ENCODE data around the gene POU6F1.

The POU6F1 gene

DNA sequence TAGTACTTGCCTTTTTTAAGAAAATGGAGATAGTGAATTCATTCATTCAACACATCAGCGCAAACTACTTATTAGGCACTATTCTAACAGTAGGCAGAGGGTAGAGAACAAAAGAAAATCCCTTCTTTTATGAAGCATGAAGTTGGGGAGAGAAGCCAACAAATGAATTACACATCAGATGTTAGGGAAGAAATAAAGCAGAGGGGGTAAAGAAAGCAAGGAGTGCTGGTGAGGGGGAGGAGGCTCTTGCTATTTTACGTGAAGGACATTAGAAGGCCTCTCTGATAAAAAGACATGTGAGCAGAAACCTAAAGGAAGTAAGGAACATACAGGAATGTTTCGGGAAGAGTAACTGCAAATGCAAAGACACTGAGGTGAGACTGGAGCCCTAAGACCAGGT, 67.1 kb downstream of the POU6F1 start:
- no peaks in the 10 kb centered on the region for H3K27me3 ChIP-seq (ENCODE audit: control insufficient read depth, insufficient read depth, low read length)
- H3K9me3 ChIP-seq (ENCODE audit: control insufficient read depth, low read length), result no peaks in the 10 kb centered on the region
- no peak overlapping the region for H3K4me3 ChIP-seq (ENCODE audit: low read depth, low read length)
- H2AFZ ChIP-seq, result no peak overlapping the region
- no peak overlapping the region for H3K9ac ChIP-seq
- no peak overlapping the region for H3K4me2 ChIP-seq (ENCODE audit: low read length)
- peaks cover 6% of the 10 kb centered on the region for H3K79me2 ChIP-seq
- H3K36me3 ChIP-seq (ENCODE audit: control insufficient read depth, insufficient read depth, low read length), result no peaks in the 10 kb centered on the region
- TF ChIP-seq, protein P1, sequence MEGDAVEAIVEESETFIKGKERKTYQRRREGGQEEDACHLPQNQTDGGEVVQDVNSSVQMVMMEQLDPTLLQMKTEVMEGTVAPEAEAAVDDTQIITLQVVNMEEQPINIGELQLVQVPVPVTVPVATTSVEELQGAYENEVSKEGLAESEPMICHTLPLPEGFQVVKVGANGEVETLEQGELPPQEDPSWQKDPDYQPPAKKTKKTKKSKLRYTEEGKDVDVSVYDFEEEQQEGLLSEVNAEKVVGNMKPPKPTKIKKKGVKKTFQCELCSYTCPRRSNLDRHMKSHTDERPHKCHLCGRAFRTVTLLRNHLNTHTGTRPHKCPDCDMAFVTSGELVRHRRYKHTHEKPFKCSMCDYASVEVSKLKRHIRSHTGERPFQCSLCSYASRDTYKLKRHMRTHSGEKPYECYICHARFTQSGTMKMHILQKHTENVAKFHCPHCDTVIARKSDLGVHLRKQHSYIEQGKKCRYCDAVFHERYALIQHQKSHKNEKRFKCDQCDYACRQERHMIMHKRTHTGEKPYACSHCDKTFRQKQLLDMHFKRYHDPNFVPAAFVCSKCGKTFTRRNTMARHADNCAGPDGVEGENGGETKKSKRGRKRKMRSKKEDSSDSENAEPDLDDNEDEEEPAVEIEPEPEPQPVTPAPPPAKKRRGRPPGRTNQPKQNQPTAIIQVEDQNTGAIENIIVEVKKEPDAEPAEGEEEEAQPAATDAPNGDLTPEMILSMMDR (IDR thresholded peaks at IDR 0.05), result no peak
- no peaks in the 10 kb centered on the region for H3K4me1 ChIP-seq
- H3K27ac ChIP-seq, result no peak overlapping the region

DNA sequence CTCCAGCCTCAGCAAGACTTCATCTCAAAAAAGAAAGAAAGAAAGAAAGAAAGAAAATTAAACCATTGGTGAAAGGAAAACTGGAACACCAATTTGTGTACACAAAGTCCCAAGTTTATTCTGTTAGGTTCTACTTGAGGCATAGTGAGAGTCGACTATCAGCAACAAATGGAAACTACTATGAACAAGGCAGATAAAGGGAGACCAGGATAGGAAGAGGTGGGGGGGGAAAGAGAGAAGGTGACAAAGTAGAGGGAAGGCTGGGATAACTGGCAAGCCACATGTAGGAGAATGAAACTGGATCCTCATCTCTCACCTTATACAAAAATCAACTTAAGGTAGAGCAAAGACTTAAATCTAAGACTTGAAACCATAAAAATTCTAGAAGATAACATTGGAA, 70.6 kb downstream of the POU6F1 start:
- no peak overlapping the region for H3K4me2 ChIP-seq (ENCODE audit: low read length)
- H3K4me1 ChIP-seq, result no peaks in the 10 kb centered on the region
- no peak overlapping the region for H3K27ac ChIP-seq
- no peaks in the 10 kb centered on the region for H3K27me3 ChIP-seq (ENCODE audit: control insufficient read depth, insufficient read depth, low read length)
- H3K4me3 ChIP-seq (ENCODE audit: low read depth, low read length), result no peak overlapping the region
- TF ChIP-seq, protein P1 (IDR thresholded peaks at IDR 0.05), result no peak
- no peaks in the 10 kb centered on the region for H3K9me3 ChIP-seq (ENCODE audit: control insufficient read depth, low read length)
- H3K9ac ChIP-seq, result no peak overlapping the region
- H3K79me2 ChIP-seq, result peaks cover 24% of the 10 kb centered on the region
- H2AFZ ChIP-seq, result no peak overlapping the region
- no peaks in the 10 kb centered on the region for H3K36me3 ChIP-seq (ENCODE audit: control insufficient read depth, insufficient read depth, low read length)

DNA sequence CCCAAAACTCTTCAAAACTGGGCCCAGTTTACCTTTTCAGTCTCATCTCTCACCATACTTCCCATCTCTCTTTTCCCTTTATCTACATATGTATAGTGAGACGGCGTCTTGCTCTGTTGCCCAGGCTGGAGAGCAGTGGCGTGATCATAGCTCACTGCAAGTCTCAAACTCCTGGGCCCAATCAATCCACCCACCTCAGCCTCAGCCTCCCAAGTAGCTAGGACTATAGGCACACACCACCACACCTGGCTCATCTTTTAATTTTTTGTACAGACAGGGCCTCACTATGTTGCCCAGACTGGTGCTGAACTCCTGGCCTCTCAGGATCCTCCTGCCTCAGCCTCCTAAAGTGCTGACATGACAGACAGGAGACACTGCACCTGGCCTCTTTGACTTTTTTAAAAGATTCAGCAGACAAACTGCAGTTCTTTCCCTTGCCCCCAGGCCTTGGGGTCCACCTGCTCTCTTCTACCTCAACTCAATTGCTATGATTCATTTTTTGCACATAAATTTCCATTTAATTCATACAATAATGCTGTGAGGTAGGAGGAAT, 78.5 kb downstream of the POU6F1 start:
- no peak overlapping the region for H3K9ac ChIP-seq
- H3K79me2 ChIP-seq, result peaks cover 17% of the 10 kb centered on the region
- peaks cover 7% of the 10 kb centered on the region for H3K4me1 ChIP-seq
- H3K4me2 ChIP-seq (ENCODE audit: low read length), result no peak overlapping the region
- no peak overlapping the region for H3K27ac ChIP-seq
- TF ChIP-seq, protein P1 (IDR thresholded peaks at IDR 0.05), result no peak
- H3K36me3 ChIP-seq (ENCODE audit: control insufficient read depth, insufficient read depth, low read length), result no peaks in the 10 kb centered on the region
- H2AFZ ChIP-seq, result no peak overlapping the region
- no peak overlapping the region for H3K4me3 ChIP-seq (ENCODE audit: low read depth, low read length)
- no peaks in the 10 kb centered on the region for H3K27me3 ChIP-seq (ENCODE audit: control insufficient read depth, insufficient read depth, low read length)
- no peaks in the 10 kb centered on the region for H3K9me3 ChIP-seq (ENCODE audit: control insufficient read depth, low read length)
